Stimulated activated naive CD4-positive, alpha-beta T cell (primary cell): ENCODE measurements around the gene IMPDH2.
A peak's percentile ranks its signal among the peaks of the same experiment; 100 is the strongest.

Experiments used
- DNase-seq, 6 experiments: peaks; one replicate each; lab custom pipeline; 2025; lab: John Stamatoyannopoulos, UW

IMPDH2 gene

GRCh38 chr3:49028673-49029562 lies at the start of gene IMPDH2:
Gene IMPDH2 (minus strand): TSS chr3:49029398. CDS start chr3:49029350, 48 bp downstream.
- DNase-seq = peak; percentile 85 to 95 (median 91)

- DNase-seq = no peak
Observed at GRCh38 chr3:49076646-49077045, 47.4 kb upstream of the IMPDH2 start.

GRCh38 chr3:49076116-49076515 lies 46.9 kb upstream of the IMPDH2 start:
- no peak for DNase-seq

- DNase-seq = no peak
Observed at GRCh38 chr3:49058011-49058410, 28.8 kb upstream of the IMPDH2 start.

GRCh38 chr3:49057268-49057667 lies 28.1 kb upstream of the IMPDH2 start:
- DNase-seq = no peak

- DNase-seq = no peak
Observed at GRCh38 chr3:49054344-49054862, 25.2 kb upstream of the IMPDH2 start.

GRCh38 chr3:49053543-49053942 lies 24.3 kb upstream of the IMPDH2 start:
- no peak for DNase-seq

- DNase-seq = no peak
Observed at GRCh38 chr3:49035281-49035680, 6.1 kb upstream of the IMPDH2 start.

- DNase-seq = no peak
Observed at GRCh38 chr3:49034650-49035049, 5.5 kb upstream of the IMPDH2 start.

- DNase-seq = no peak
Observed at GRCh38 chr3:49032646-49033304, 3.6 kb upstream of the IMPDH2 start.

- peak in 1 of 6 experiments; percentile 16 for DNase-seq
Observed at GRCh38 chr3:49030321-49030720, 1.1 kb upstream of the IMPDH2 start.

GRCh38 chr3:49029563-49029884 lies 326 bp upstream of the IMPDH2 start:
- no peak for DNase-seq

- no peak for DNase-seq
Observed at GRCh38 chr3:49028298-49028672, 913 bp downstream of the IMPDH2 start.

GRCh38 chr3:49027634-49028033 lies 1.6 kb downstream of the IMPDH2 start:
- DNase-seq = no peak

GRCh38 chr3:49026536-49026935 lies 2.7 kb downstream of the IMPDH2 start:
- DNase-seq = no peak

GRCh38 chr3:49025793-49026520 lies 3.2 kb downstream of the IMPDH2 start:
- no peak for DNase-seq

GRCh38 chr3:49025005-49025792 lies 4.0 kb downstream of the IMPDH2 start:
- no peak for DNase-seq

GRCh38 chr3:49024449-49024848 lies 4.7 kb downstream of the IMPDH2 start:
- DNase-seq = no peak

- no peak for DNase-seq
Observed at GRCh38 chr3:49023775-49024174, 5.4 kb downstream of the IMPDH2 start.

- DNase-seq = no peak
Observed at GRCh38 chr3:49022688-49023171, 6.5 kb downstream of the IMPDH2 start.
